Measurements from ENCODE around the gene CACNA2D2. TPM values are rescaled to one million over a fixed set of nuclear protein-coding genes. Genes with fewer than 3 reads are reported as not detected.

Gene CACNA2D2
- total and polyA plus RNA-seq, 2 of the 13 experiments (the other 11 are each of a cell fraction or from before 2014, with no cell fraction given): not detected

GRCh38 chr3:50358911-50359759 lies 144.3 kb downstream of the CACNA2D2 start, which contains the start of gene TMEM115 (continued):
- TF ChIP-seq ATF1 (CRISPR knock-in tag; IDR thresholded peaks at IDR 0.05) (peak; percentile 85), KAT8 (CRISPR knock-in tag; IDR thresholded peaks at IDR 0.05) (peak; percentile 90), CCAR2 (optimal IDR thresholded peaks at IDR 0.05; ENCODE audit: low read depth, low read length) (no peak), ZNF558 (CRISPR knock-in tag; IDR thresholded peaks at IDR 0.05; ENCODE audit: borderline replicate concordance) (peak; percentile 42; the same call in 1 of the 2 replicates), FOXJ3 (CRISPR knock-in tag; IDR thresholded peaks at IDR 0.05; ENCODE audit: borderline replicate concordance) (no peak), ZNF550 (CRISPR knock-in tag; IDR thresholded peaks at IDR 0.05; ENCODE audit: borderline replicate concordance) (no peak), ATF7 (IDR thresholded peaks at IDR 0.05) (no peak), ATF7 (CRISPR knock-in tag; IDR thresholded peaks at IDR 0.05) (0 out of 2 replicates have a peak, but pooled peaks have one; percentile 42), ZNF503 (CRISPR knock-in tag; IDR thresholded peaks at IDR 0.05) (no peak), HNF4G (IDR thresholded peaks at IDR 0.05; ENCODE audit: borderline replicate concordance, low read depth, low read length) (no peak), HNF4G (CRISPR knock-in tag; IDR thresholded peaks at IDR 0.05; ENCODE audit: borderline replicate concordance, low read depth) (no peak), AGO1 (IDR thresholded peaks at IDR 0.05; ENCODE audit: low read depth, low read length, poor library complexity, severe bottlenecking) (peak; percentile 76), NCOA5 (CRISPR knock-in tag; IDR thresholded peaks at IDR 0.05) (no peak), ZNF510 (CRISPR knock-in tag; IDR thresholded peaks at IDR 0.05; ENCODE audit: low read depth) (peak; percentile 85), AKAP8 (CRISPR knock-in tag; IDR thresholded peaks at IDR 0.05) (peak; percentile 81), ZNF646 (CRISPR knock-in tag; IDR thresholded peaks at IDR 0.05) (no peak), ZNF772 (CRISPR knock-in tag; IDR thresholded peaks at IDR 0.05) (peak; percentile 90; the same call in 1 of the 2 replicates), ZNF589 (CRISPR knock-in tag; conservative IDR thresholded peaks at IDR 0.05) (no peak), JARID2 (CRISPR knock-in tag; IDR thresholded peaks at IDR 0.05; ENCODE audit: insufficient replicate concordance) (no peak), NR1H2 (CRISPR knock-in tag; IDR thresholded peaks at IDR 0.05; ENCODE audit: borderline replicate concordance, low read depth) (no peak; the same call in 1 of the 2 replicates), ZNF17 (CRISPR knock-in tag; IDR thresholded peaks at IDR 0.05) (no peak), SNAI1 (CRISPR knock-in tag; IDR thresholded peaks at IDR 0.05; ENCODE audit: borderline replicate concordance) (no peak)

All from HepG2 (cell line).